Duodenal mucosa (tissue), 2 donors: Measurements from ENCODE around the gene ZKSCAN2.

Experiments
- H3K27ac ChIP-seq: one replicate; pipeline ENCODE4 v1.7.0; 2013; ENCODE audit warnings: low read depth, low read length
- H3K27me3 ChIP-seq, 2 donors: one replicate each; pipeline ENCODE4 v1.7.0; 2013; ENCODE audit warnings: low read length in 2 of 2, control low read depth in 1 of 2; ENCODE audit not compliant: insufficient read depth in 2 of 2, control insufficient read depth in 1 of 2
- H3K36me3 ChIP-seq, 2 donors: one replicate each; pipeline ENCODE4 v1.7.0; 2013; ENCODE audit warnings: low read length in 2 of 2, control low read depth in 1 of 2; ENCODE audit not compliant: insufficient read depth in 2 of 2, control insufficient read depth in 1 of 2
- H3K4me1 ChIP-seq, 2 donors: one replicate each; pipeline ENCODE4 v1.7.0; 2013; ENCODE audit warnings: low read length in 2 of 2, control low read depth in 1 of 2; ENCODE audit not compliant: insufficient read depth in 2 of 2, control insufficient read depth in 1 of 2
- H3K4me3 ChIP-seq, 2 donors: one replicate each; pipeline ENCODE4 v1.7.0; 2013; ENCODE audit warnings: low read length in 2 of 2, low read depth in 1 of 2
- H3K9ac ChIP-seq, 2 donors: one replicate each; pipeline ENCODE4 v1.7.0; 2013; ENCODE audit warnings: low read length in 2 of 2, low read depth in 1 of 2
- H3K9me3 ChIP-seq, 2 donors: one replicate each; pipeline ENCODE4 v1.7.0; 2013; ENCODE audit warnings: low read length in 2 of 2, control low read depth in 1 of 2; ENCODE audit not compliant: control insufficient read depth in 1 of 2

Gene ZKSCAN2

DNA sequence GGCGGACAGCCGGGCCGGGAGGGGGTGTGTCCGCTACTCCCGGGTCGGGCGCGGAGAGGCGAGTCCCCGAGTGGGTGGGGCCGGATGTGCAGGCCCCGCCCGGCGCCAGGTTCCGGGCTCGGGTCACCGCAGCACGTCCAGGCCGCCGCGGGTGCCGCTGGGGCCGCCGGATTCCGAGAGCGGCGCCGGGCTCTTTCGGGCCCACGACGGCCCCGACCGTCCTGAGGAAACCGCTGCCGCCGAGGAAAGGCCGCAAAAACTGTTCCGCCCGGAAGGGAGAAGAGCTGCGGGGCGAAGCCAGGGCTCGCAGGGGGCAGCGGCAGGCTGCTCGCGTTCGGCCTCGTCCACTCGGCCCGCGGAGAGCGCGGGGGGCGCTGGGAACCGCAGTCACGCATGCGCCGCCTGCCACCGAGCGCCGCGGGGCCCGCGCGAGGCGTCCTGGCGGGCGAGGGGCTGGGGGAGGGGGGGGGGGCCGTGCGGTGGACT, at the start of gene ZKSCAN2:
TSS of gene ZKSCAN2 (minus strand) at position 376 of the 486 bp plus-strand sequence. CDS start 718 bp downstream, outside the sequence.
- Histone ChIP-seq H3K27ac (peak within 1 kb of the TSS; percentile 98), H3K27me3 (no peaks in the 10 kb centered on the region), H3K36me3 (peaks cover 6 to 10% of the 10 kb centered on the region in 2 donors), H3K4me3 (peak within 1 kb of the TSS; percentile 82 to 87), H3K9ac (peak within 1 kb of the TSS; percentile 80 to 87), H3K9me3 (no peaks in the 10 kb centered on the region), H3K4me1 (peaks cover 18 to 28% of the 10 kb centered on the region in 2 donors)

DNA sequence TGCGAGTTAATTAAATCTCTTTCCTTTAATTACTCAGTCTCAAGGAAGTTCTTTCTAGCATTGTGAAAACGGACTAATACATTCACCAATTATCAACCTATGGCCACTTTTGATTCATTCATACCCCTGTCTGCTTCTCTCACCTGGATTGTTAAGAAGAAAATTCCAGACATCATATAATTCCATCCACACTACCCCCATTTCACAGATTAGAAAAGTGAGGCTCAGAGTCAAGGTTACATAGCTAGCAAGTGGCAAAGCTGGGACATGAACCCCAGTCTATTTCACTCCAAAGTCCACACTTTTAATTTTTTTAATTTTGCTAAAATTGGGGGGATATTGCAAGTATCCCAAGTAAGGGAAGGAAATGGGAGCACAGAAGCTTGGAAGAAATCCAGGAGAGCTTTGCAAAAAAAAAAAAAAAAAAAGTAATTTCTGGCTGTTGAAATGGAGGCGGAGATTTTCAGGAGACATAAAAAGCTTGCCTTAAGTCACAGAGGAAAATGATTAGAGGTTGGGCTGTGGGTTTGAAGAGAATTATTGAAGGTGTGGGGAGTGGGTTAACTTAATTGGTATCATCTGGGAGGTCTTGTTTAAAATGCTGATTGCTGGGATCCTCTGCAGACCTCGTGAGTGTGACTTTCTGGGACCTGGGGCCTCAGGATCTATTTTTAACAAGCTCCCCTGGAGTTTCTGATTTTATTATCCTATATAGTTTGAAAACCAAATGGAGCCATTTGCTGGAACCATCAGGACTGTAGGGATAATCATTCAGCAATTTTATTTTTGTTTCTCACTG, 42.3 kb upstream of the ZKSCAN2 start:
- no peak overlapping the region for H3K4me3 ChIP-seq
- H3K27me3 ChIP-seq, result no peaks in the 10 kb centered on the region
- H3K9ac ChIP-seq, result no peak overlapping the region
- H3K4me1 ChIP-seq, result no peaks in the 10 kb centered on the region
- H3K27ac ChIP-seq, result no peak overlapping the region
- peaks cover 0 to 5% of the 10 kb centered on the region in 2 donors for H3K9me3 ChIP-seq
- no peaks in the 10 kb centered on the region for H3K36me3 ChIP-seq

DNA sequence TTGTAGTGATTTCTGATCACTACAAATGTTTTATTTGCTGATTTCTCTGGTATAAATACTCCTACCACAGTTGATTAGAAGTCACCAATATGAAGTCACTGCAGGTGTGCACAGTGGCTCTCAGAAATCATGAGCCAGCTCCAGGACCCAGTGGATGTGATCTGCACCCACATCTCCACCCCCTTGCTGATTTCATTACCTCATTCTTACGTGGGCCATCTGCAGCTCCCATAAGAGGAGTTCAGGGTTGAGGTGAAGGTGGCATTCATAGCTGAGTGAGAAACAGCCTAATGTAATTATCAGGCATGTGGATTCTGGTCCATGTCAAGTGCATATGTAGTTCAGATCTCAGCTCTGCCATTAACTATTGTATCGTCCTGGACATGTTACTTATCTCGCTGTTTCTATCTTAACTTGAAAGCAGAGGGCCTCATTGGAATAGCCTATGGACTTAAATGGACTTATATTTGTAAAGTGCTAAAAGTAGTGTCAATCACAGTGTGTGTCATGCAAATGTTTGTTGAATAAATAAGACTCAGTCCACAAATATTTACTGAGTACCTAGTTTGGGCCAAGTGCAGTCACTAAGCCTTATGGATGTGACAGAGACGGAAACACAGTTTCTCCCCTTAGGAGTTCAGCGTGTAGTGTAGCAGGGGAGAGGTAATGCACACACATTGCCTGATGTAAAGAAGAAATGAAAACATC, 40.7 kb upstream of the ZKSCAN2 start:
- Histone ChIP-seq H3K4me3 (no peak overlapping the region), H3K36me3 (no peaks in the 10 kb centered on the region), H3K9ac (no peak overlapping the region), H3K27me3 (no peaks in the 10 kb centered on the region), H3K4me1 (no peaks in the 10 kb centered on the region), H3K27ac (no peak overlapping the region), H3K9me3 (no peaks in the 10 kb centered on the region)

DNA sequence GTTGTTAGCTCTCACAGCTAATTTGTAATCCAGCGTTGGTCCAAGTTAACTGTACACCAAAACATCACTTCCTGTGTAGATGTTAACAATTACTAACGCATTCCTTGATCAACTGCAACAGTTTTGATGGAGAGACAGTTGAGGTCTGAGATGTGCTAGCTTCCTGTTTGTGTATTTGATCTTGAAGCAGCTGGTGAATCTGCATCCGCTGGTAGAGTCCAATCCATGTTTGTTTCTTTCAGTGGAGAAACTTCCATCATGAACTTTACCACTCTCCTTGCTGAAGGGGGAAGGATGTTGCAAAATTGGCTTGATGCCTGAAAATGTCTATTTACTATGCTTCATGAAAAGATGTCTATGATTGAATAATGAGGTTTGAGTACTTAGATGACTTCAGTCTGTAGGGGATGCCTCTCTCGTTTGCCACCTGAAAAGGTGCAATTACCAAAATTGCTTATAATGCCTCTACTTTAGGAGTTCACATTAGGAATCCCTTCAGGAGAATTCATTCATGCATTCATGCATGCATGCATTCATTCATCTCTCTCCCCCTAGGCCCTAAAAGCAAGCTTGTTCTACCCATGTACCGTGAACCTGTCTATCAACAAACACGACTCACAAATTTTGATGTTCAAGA, 39.6 kb upstream of the ZKSCAN2 start:
- no peaks in the 10 kb centered on the region for H3K9me3 ChIP-seq
- H3K36me3 ChIP-seq, result no peaks in the 10 kb centered on the region
- H3K4me1 ChIP-seq, result no peaks in the 10 kb centered on the region
- H3K4me3 ChIP-seq, result no peak overlapping the region
- no peak overlapping the region for H3K9ac ChIP-seq
- H3K27me3 ChIP-seq, result no peaks in the 10 kb centered on the region
- no peak overlapping the region for H3K27ac ChIP-seq

DNA sequence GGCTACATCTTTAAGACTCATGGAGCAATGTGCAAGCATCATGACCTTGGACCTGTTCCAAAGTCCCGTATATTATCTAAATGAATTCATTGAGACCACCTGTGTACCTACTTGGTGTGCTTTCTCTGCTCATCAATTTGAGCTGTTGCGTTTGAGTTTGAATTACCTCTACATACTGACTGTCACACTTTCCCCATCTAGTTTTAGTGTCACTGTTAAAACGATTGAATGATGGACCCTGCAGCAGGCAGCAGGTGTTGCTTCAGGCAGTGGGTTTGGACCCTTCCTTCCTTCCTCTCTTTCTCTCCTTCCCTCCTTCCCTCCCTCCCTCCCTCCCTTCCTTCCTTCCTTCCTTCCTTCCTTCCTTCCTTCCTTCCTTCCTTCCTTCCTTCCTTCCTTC, 33.9 kb upstream of the ZKSCAN2 start:
- no peaks in the 10 kb centered on the region for H3K36me3 ChIP-seq

DNA sequence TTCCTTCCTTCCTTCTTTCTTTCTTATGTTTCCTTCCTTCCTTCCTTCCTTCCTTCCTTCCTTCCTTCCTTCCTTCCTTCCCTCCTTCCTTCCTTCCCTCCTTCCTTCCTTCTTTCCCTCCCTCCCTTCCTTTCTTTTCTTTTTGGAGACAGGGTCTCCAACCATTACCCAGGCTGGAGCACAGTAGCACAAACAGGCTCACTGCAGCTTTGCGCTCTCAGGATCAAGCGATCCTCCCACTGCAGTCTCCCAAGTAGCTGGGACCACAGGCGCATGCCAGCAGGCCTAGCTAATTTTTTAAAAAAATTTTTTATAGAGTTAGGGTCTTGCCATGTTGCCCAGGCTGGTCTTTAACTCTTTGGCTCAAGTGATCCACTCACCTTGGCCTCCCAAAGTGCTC, 31.8 kb upstream of the ZKSCAN2 start:
- Histone ChIP-seq H3K36me3 (no peaks in the 10 kb centered on the region), H3K9me3 (no peaks in the 10 kb centered on the region), H3K27ac (no peak overlapping the region), H3K9ac (no peak overlapping the region), H3K4me3 (no peak overlapping the region), H3K27me3 (no peaks in the 10 kb centered on the region), H3K4me1 (no peaks in the 10 kb centered on the region)

More for the DNA sequence above, 33.9 kb upstream of the ZKSCAN2 start:
- H3K9me3 ChIP-seq, result no peaks in the 10 kb centered on the region
- H3K4me3 ChIP-seq, result no peak overlapping the region
- H3K27ac ChIP-seq, result no peak overlapping the region
- no peak overlapping the region for H3K9ac ChIP-seq
- H3K27me3 ChIP-seq, result no peaks in the 10 kb centered on the region
- H3K4me1 ChIP-seq, result no peaks in the 10 kb centered on the region

DNA sequence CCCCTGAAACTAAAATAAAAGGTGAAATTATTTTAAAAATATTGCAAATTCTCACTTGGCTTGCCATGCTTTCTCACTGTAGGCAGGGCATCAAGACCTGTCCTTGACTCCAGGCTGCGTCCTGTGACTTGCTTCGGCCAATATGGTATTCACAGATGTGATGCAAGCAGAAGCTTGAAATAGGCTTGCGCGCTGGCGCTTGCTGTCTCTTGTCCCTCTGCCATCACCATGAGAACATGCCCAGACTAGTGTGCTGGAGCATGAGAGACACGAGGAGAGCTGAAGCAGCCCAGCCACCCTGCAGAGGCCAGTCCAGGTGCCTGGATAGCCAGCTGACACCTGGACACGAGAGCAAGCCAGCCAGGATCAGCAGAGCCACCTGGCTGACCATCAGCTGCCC, 21.8 kb upstream of the ZKSCAN2 start:
- H3K36me3 ChIP-seq, result no peaks in the 10 kb centered on the region
- H3K4me1 ChIP-seq, result no peaks in the 10 kb centered on the region
- H3K27ac ChIP-seq, result no peak overlapping the region
- H3K4me3 ChIP-seq, result no peak overlapping the region
- H3K9me3 ChIP-seq, result no peaks in the 10 kb centered on the region
- no peaks in the 10 kb centered on the region for H3K27me3 ChIP-seq
- H3K9ac ChIP-seq, result no peak overlapping the region

DNA sequence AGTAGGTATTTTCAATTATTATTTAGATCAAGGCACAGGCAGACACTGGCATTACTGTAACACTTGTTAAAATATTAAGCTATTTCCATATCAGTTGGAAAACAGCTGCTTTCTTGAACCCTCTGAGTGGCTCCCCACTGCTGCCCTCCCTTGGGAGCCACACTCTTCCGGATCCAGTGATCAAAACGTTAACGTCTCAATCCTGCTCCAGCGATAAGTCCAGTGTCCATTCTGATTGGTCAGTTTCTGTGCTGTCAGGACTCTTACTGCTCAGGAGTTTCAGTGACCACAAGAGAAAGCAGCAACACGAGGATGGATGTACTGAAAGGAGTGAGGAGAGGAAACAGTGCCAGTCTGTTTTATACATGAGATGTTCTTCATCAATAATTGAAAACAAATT, 13.8 kb upstream of the ZKSCAN2 start:
- H3K4me3 ChIP-seq, result no peak overlapping the region

DNA sequence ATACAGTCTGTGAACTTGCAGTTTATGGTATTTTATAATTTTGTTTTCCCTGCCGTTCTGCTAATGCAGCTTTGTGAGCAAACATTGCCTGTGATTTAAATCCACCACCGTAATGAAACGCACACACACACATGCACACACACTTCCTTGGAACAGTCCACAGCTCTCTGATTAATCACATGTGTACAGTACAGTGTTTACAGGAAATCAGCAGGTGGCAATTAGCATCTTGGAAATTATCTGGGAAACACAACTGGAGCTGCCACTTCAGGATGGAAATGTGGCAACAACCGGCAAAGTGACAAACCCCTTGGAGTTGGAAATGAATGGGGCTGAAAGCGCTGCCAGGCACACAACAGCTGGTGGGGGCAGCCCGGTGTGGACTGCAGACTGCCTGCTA, 12.9 kb upstream of the ZKSCAN2 start:
- H3K36me3 ChIP-seq, result peaks cover 0 to 5% of the 10 kb centered on the region in 2 donors
- no peaks in the 10 kb centered on the region for H3K27me3 ChIP-seq
- no peak overlapping the region for H3K4me3 ChIP-seq
- H3K9me3 ChIP-seq, result no peaks in the 10 kb centered on the region
- H3K27ac ChIP-seq, result no peak overlapping the region
- H3K4me1 ChIP-seq, result no peaks in the 10 kb centered on the region
- H3K9ac ChIP-seq, result no peak overlapping the region

More for the DNA sequence above, 13.8 kb upstream of the ZKSCAN2 start:
- Histone ChIP-seq H3K27ac (no peak overlapping the region), H3K9me3 (no peaks in the 10 kb centered on the region), H3K9ac (no peak overlapping the region), H3K36me3 (peaks cover 0 to 5% of the 10 kb centered on the region in 2 donors), H3K4me1 (no peaks in the 10 kb centered on the region), H3K27me3 (no peaks in the 10 kb centered on the region)

DNA sequence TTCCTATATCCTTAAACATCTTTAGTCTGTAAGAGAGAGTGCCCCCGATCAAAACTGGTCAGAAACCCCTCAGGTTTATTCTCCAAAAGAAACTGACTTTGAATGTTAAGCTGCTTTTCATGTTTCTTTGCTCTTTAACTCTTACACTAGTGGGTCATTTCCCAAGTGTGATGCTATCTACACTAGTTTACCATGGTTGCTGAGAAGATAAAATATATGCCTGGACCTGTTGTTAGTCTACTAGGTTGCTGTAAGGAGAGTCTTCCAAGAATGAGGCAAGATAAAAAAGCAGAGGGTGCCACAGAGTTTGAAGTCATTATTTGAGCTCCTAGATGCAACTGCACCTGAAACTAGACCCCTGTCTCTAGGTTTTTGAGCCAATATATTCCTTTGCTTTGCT, 12.2 kb upstream of the ZKSCAN2 start:
- no peak overlapping the region for H3K9ac ChIP-seq
- H3K27me3 ChIP-seq, result no peaks in the 10 kb centered on the region
- H3K27ac ChIP-seq, result no peak overlapping the region
- H3K36me3 ChIP-seq, result peaks cover 0 to 5% of the 10 kb centered on the region in 2 donors
- H3K4me1 ChIP-seq, result no peaks in the 10 kb centered on the region
- H3K4me3 ChIP-seq, result no peak overlapping the region
- H3K9me3 ChIP-seq, result no peaks in the 10 kb centered on the region
